ENCODE data around the gene RHEB. TPM values are rescaled to one million over a fixed set of nuclear protein-coding genes. Genes with fewer than 3 reads are reported as not detected.

RHEB gene
- total and polyA plus RNA-seq, 8 donors: 28.6 to 65.9 (median 35.8) TPM

DNA sequence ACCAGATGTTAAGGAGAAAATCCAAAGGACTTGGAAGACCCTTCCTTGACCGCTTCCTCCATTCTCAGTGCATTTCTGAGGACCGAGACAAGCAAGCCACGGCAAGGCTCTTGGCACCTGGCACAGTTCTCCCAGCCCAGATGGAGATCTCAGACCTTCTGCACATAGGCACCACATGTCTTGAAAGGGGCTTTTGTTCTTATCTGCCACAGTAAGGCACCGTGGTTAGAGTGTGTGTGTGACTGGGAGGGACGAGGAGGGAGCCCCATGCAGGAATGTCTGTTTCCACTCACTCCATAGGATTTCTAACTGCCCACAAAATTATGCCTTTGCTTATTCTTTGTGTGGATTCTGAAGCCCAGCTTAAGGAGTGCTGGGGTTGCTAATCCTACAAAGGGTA lies 99.6 kb downstream of the RHEB start:
- WGBS, 2 donors: 57 to 58% methylated on average over 5 of the region's 5 CpGs
- no peaks in the 10 kb centered on the region for H3K27me3 ChIP-seq
- TF ChIP-seq, protein P1, sequence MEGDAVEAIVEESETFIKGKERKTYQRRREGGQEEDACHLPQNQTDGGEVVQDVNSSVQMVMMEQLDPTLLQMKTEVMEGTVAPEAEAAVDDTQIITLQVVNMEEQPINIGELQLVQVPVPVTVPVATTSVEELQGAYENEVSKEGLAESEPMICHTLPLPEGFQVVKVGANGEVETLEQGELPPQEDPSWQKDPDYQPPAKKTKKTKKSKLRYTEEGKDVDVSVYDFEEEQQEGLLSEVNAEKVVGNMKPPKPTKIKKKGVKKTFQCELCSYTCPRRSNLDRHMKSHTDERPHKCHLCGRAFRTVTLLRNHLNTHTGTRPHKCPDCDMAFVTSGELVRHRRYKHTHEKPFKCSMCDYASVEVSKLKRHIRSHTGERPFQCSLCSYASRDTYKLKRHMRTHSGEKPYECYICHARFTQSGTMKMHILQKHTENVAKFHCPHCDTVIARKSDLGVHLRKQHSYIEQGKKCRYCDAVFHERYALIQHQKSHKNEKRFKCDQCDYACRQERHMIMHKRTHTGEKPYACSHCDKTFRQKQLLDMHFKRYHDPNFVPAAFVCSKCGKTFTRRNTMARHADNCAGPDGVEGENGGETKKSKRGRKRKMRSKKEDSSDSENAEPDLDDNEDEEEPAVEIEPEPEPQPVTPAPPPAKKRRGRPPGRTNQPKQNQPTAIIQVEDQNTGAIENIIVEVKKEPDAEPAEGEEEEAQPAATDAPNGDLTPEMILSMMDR (IDR thresholded peaks at IDR 0.05): no peak
- no peak for ATAC-seq
- FAIRE-seq: no peak
- H3K4me3 ChIP-seq: no peak overlapping the region
- H3K27ac ChIP-seq: no peak overlapping the region
- H3K36me3 ChIP-seq: no peaks in the 10 kb centered on the region
- no peak for DNase-seq
- intact Hi-C loops (cut with DNase I): no loop called here
- H3K9me3 ChIP-seq: no peaks in the 10 kb centered on the region
- H3K4me1 ChIP-seq: peaks cover 0 to 3% (median 0%) of the 10 kb centered on the region in 3 donors

DNA sequence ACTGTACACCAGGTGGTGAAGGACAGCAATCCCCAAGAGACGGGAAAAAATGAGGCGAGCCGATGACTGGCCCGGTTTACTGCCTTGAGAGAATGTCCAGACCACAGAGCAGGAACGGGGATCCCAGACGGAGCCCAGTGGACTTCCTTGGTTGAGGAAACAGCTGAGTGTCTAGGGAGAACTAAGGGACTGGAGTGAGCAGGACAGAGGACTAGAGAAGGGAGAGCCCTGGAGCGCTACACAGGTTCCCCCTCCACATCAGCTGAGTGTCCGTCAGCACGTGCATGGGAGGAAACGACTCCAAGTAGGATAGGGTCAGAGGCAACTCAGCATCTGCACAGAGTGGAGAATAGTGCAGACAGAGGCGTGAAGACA lies 102.8 kb downstream of the RHEB start:
- TF ChIP-seq, protein P1 (IDR thresholded peaks at IDR 0.05): no peak
- DNase-seq (peak in 1 of 6 donors; percentile 21), ATAC-seq (peak in 3 of 4 donors; percentile 26 to 56 (median 47)), FAIRE-seq (no peak)
- H3K36me3 ChIP-seq: no peaks in the 10 kb centered on the region
- no peaks in the 10 kb centered on the region for H3K27me3 ChIP-seq
- intact Hi-C loops (cut with DNase I): no loop called here
- 77 to 83% methylated on average over 11 of the region's 11 CpGs for WGBS, 2 donors
- H3K27ac ChIP-seq: no peak overlapping the region
- no peak overlapping the region for H3K4me3 ChIP-seq
- no peaks in the 10 kb centered on the region for H3K9me3 ChIP-seq
- H3K4me1 ChIP-seq: peaks cover 0 to 3% (median 0%) of the 10 kb centered on the region in 3 donors

GRCh38 chr7:151416112-151416940 lies 103.4 kb downstream of the RHEB start:
- intact Hi-C loops (cut with DNase I): no loop called here
- TF ChIP-seq, protein P1 (IDR thresholded peaks at IDR 0.05): no peak
- Histone ChIP-seq H3K36me3 (no peaks in the 10 kb centered on the region), H3K4me3 (no peak overlapping the region), H3K27ac (no peak overlapping the region), H3K27me3 (no peaks in the 10 kb centered on the region), H3K4me1 (peaks cover 0 to 3% (median 0%) of the 10 kb centered on the region in 3 donors), H3K9me3 (no peaks in the 10 kb centered on the region)
- FAIRE-seq (no peak), DNase-seq (peak in 1 of 6 donors; percentile 23), ATAC-seq (no peak)
- 82 to 87% methylated on average over 10 of the region's 10 CpGs for WGBS, 2 donors

Small RNAs within 50 kb of the gene (microRNA-seq; reads per million reads assigned to microRNA genes)
- 0 reads per million in 2 donors for gene MIR3907

Other genes with a start within 250 kb of the RHEB start
- 10 to 100 TPM; 23.1 to 30.6 (median 24.0) TPM for gene NUB1, start 178.1 kb downstream of the RHEB start, total RNA-seq
- gene NUB1, start 178.1 kb downstream of the RHEB start, polyA plus RNA-seq: 10 to 100 TPM; 19.5 to 23.6 TPM
- 1 to 10 TPM in 3 of 6 donors, under 1 TPM in 3; 0.28 to 1.7 (median 0.90) TPM for gene WDR86, start 109.9 kb downstream of the RHEB start, total RNA-seq
- 1 to 10 TPM in 1 of 2 donors, under 1 TPM in 1; 0.99 to 1.7 TPM for gene WDR86, start 109.9 kb downstream of the RHEB start, polyA plus RNA-seq
- gene CRYGN, start 79.8 kb downstream of the RHEB start, total RNA-seq: under 1 TPM in 2 of 6 donors, not detected in 4; 0.09 to 0.18 TPM
- under 1 TPM; 0.07 to 0.08 TPM for gene CRYGN, start 79.8 kb downstream of the RHEB start, polyA plus RNA-seq

Measured in pancreas (tissue), 10 donors.